HepG2 (cell line): ENCODE measurements around the gene PBX1. TPM values are rescaled to one million over a fixed set of nuclear protein-coding genes. Genes with fewer than 3 reads are reported as not detected.

Experiments used
- ATAC-seq: fragments of 200-7000 bp; cut with Tn5 transposase; 3 replicates; pipeline ENCODE4 v1.9.1; 2020; ENCODE audit warnings: mild to moderate bottlenecking, moderate library complexity
- BruUV-seq: library from RNA; stranded (reverse); fragments of 400-500 nt; replicated peaks from 2 replicates; lab custom pipeline; 2021; lab: Mats Ljungman, UMichigan
- CTCF ChIA-PET: fragments of 300-600 bp; formaldehyde crosslinking; extraction: SDS; loops from one replicate; lab custom pipeline; 2021; ENCODE audit warnings: low total read pairs, inconsistent platforms, low intra/inter-chr PET ratio; lab: Yijun Ruan, JAX
- POLR2A ChIA-PET: fragments of 350-600 bp; sonication (Branson Sonifier 250); formaldehyde crosslinking; loops from one replicate; lab custom pipeline; 2020; ENCODE audit warnings: antibody characterized with exemption, inconsistent platforms; lab: Yijun Ruan, JAX
- DNase-seq: peaks from one replicate; pipeline ENCODE4 v3.0.0-alpha.2; 2015; ENCODE audit warnings: low spot score
- FAIRE-seq: peaks from 3 replicates; lab custom pipeline; 2011; peaks lifted over from hg19 to GRCh38; lab: Jason Lieb, UNC
- H2AFZ ChIP-seq: one replicate; pipeline ENCODE4 v1.6.1; 2011; ENCODE audit warnings: low read length, inconsistent platforms
- H3K27ac ChIP-seq: fragments of 300-600 bp; 3 replicates; pipeline ENCODE4 v1.8.0; 2011; ENCODE audit warnings: mixed run types, mild to moderate bottlenecking, mixed read lengths, low read length, inconsistent platforms; ENCODE audit not compliant: insufficient read depth; ENCODE audit errors: extremely low read length
- H3K27me3 ChIP-seq, 2 experiments: fragments of 200-600 bp in 1 of 2; 2 replicates in 1 of 2; 3 replicates in 1 of 2; pipeline versions ENCODE4 v1.6.0 to v1.8.0; 2011; ENCODE audit warnings: low read length in 2 of 2, mild to moderate bottlenecking in 2 of 2, moderate library complexity in 2 of 2, inconsistent platforms in 1 of 2; ENCODE audit not compliant: insufficient read depth in 2 of 2, control insufficient read depth in 1 of 2
- H3K36me3 ChIP-seq, 2 experiments: fragments of 200-600 bp in 1 of 2; replicated peaks in 1 of 2; 2 replicates in 1 of 2; 3 replicates in 1 of 2; pipeline versions ENCODE4 v1.5.1 to v1.8.0; 2011; ENCODE audit warnings: low read length in 2 of 2, inconsistent platforms in 1 of 2; ENCODE audit not compliant: insufficient read depth in 2 of 2, control insufficient read depth in 1 of 2
- H3K4me1 ChIP-seq: 2 replicates; pipeline ENCODE4 v1.5.1; 2012; ENCODE audit warnings: low read length, inconsistent platforms; ENCODE audit not compliant: insufficient read depth
- H3K4me2 ChIP-seq: 2 replicates; pipeline ENCODE4 v1.6.0; 2011; ENCODE audit warnings: low read depth, low read length, inconsistent platforms
- H3K4me3 ChIP-seq, 3 experiments: fragments of 200-600 bp in 1 of 3; sonication (generic), shearing (Covaris generic) in 1 of 3; replicated peaks in 1 of 3; 2 replicates each; pipeline ENCODE4 v1.5.1; 2011 to 2016; ENCODE audit warnings: low read length in 3 of 3, inconsistent platforms in 2 of 3, low read depth in 2 of 3, mild to moderate bottlenecking in 2 of 3, control low read depth in 1 of 3, mixed read lengths in 1 of 3; ENCODE audit not compliant: insufficient read depth in 1 of 3
- H3K79me2 ChIP-seq: one replicate; pipeline ENCODE4 v1.6.1; 2011; ENCODE audit warnings: low read length, inconsistent platforms; ENCODE audit not compliant: insufficient read depth
- H3K9ac ChIP-seq: 2 replicates; pipeline ENCODE4 v1.6.0; 2011; ENCODE audit warnings: mild to moderate bottlenecking, low read depth, low read length, inconsistent platforms; ENCODE audit not compliant: insufficient read depth
- H3K9me3 ChIP-seq: 2 replicates; pipeline ENCODE4 v1.5.1; 2012; ENCODE audit warnings: mild to moderate bottlenecking, low read length
- H4K20me1 ChIP-seq: 2 replicates; pipeline ENCODE4 v1.6.0; 2011; ENCODE audit warnings: inconsistent platforms, mild to moderate bottlenecking, low read length, moderate library complexity; ENCODE audit not compliant: insufficient read depth
- FOXC1 ChIP-seq: sonication (generic); formaldehyde crosslinking; IDR thresholded peaks from 2 replicates; pipeline ENCODE4 v1.8.0; 2022; ENCODE audit warnings: mild to moderate bottlenecking, missing genetic modification reagents, borderline replicate concordance
- HDAC1 ChIP-seq: sonication (generic); formaldehyde crosslinking; IDR thresholded peaks from 2 replicates; pipeline ENCODE4 v1.5.1; 2020; ENCODE audit warnings: mild to moderate bottlenecking, missing genetic modification reagents
- KAT8 ChIP-seq: IDR thresholded peaks from 2 replicates; pipeline ENCODE4 v1.6.1; 2016; ENCODE audit warnings: missing genetic modification reagents, missing compliant biosample characterization
- KDM4B ChIP-seq: sonication (generic); formaldehyde crosslinking; IDR thresholded peaks from 2 replicates; pipeline ENCODE4 v1.4.0; 2020; ENCODE audit warnings: missing genetic modification reagents
- PRDM15 ChIP-seq: sonication (generic); formaldehyde crosslinking; IDR thresholded peaks from 2 replicates; pipeline ENCODE4 v1.4.0; 2020; ENCODE audit warnings: missing genetic modification reagents
- REST ChIP-seq, 2 experiments: IDR thresholded peaks; 2 replicates each; pipeline ENCODE4 v1.6.1; 2011 to 2012; ENCODE audit warnings: low read length in 2 of 2, borderline replicate concordance in 1 of 2, low read depth in 1 of 2, mild to moderate bottlenecking in 1 of 2, moderate library complexity in 1 of 2
- SP1 ChIP-seq, 2 experiments: fragments of 450-650 bp in 1 of 2; sonication (generic) in 1 of 2; formaldehyde crosslinking in 1 of 2; IDR thresholded peaks; 2 replicates each; pipeline versions ENCODE4 v1.4.0 to v1.6.1; 2016 to 2020; ENCODE audit warnings: missing genetic modification reagents in 1 of 2
- ZFP37 ChIP-seq: sonication (generic); formaldehyde crosslinking; IDR thresholded peaks from 2 replicates; pipeline ENCODE4 v1.4.0; 2020; ENCODE audit warnings: missing genetic modification reagents, borderline replicate concordance
- ZMYM3 ChIP-seq: sonication (generic); formaldehyde crosslinking; IDR thresholded peaks from 2 replicates; pipeline ENCODE4 v1.5.1; 2020; ENCODE audit warnings: mild to moderate bottlenecking, missing genetic modification reagents
- ZNF12 ChIP-seq: sonication (generic); formaldehyde crosslinking; IDR thresholded peaks from 2 replicates; pipeline ENCODE4 v1.5.0; 2020; ENCODE audit warnings: missing genetic modification reagents
- ZNF225 ChIP-seq: sonication (generic); formaldehyde crosslinking; IDR thresholded peaks from 2 replicates; pipeline ENCODE4 v1.4.0; 2020; ENCODE audit warnings: mild to moderate bottlenecking, missing genetic modification reagents
- ZNF382 ChIP-seq: sonication (generic); formaldehyde crosslinking; IDR thresholded peaks from 2 replicates; pipeline ENCODE4 v1.5.0; 2020; ENCODE audit warnings: missing genetic modification reagents, mild to moderate bottlenecking, borderline replicate concordance
- WGBS: methylation state at CpG from one replicate; pipeline ENCODE4 v1.1.6; 2017; ENCODE audit warnings: low lambda C conversion rate; 5-methylcytosine and 5-hydroxymethylcytosine counted together
- in situ Hi-C: cut with HindIII; loops from 2 replicates; pipeline ENCODE4 v1.10.0; 2017; ENCODE audit warnings: low pct_unique_long_range_greater_than_20kb; ENCODE audit not compliant: extremely low pct_ligation_motif_present
- intact Hi-C: fragments of 100-400 bp; cut with micrococcal nuclease; formaldehyde crosslinking; loops from one replicate; pipeline ENCODE4 v1.10.0; 2022; ENCODE audit not compliant: unreplicated experiment
- polyA plus RNA-seq, 8 experiments: library from polyadenylated mRNA; depleted of rRNA in 3 of 8; stranded (reverse) in 7 of 8; unstranded in 1 of 8; fragments of >200 nt; fragmentation: Illumina TruSeq in 4 of 8; extraction: Trizol in 4 of 8; gene quantifications; 2 replicates each; pipeline versions ENCODE4 v1.2.1 to v1.2.3, GENCODE V29; 2011 to 2016; ENCODE audit warnings: low read depth in 4 of 8, missing spikeins in 1 of 8, mixed read lengths in 1 of 8; ENCODE audit not compliant: insufficient read depth in 1 of 8
- total RNA-seq, 5 experiments: library from RNA; depleted of rRNA; stranded (reverse); fragments of >200 nt; fragmentation: Illumina TruSeq; extraction: Trizol; gene quantifications; 2 replicates each; pipeline ENCODE4 v1.2.3, GENCODE V29; 2016; ENCODE audit warnings: low read depth in 1 of 5

Gene PBX1
- total and polyA plus RNA-seq, 2 of the 13 experiments (the other 11 are each of a cell fraction or from before 2014, with no cell fraction given) = 0.24 TPM; not detected in 1

GRCh38 chr1:164608651-164609057 lies 49.7 kb downstream of the PBX1 start:
- ChIA-PET POLR2A (no interaction called here), CTCF (no interaction called here)
- DNase-seq = no peak
- Histone ChIP-seq H3K79me2 (no peaks in the 10 kb centered on the region), H3K27ac (no peak overlapping the region), H3K4me3 (no peak overlapping the region), H3K36me3 (no peaks in the 10 kb centered on the region), H3K4me2 (no peak overlapping the region), H2AFZ (no peak overlapping the region), H4K20me1 (no peaks in the 10 kb centered on the region), H3K27me3 (no peaks in the 10 kb centered on the region), H3K9ac (no peak overlapping the region), H3K4me1 (peaks cover 32% of the 10 kb centered on the region), H3K9me3 (no peaks in the 10 kb centered on the region)
- ATAC-seq = no peak
- FAIRE-seq = no peak
- BruUV-seq = no TSS peak
- intact Hi-C loops (no loop called here), in situ Hi-C loops (no loop called here)
- TF ChIP-seq ZFP37 (no peak), ZNF382 (CRISPR knock-in tag) (no peak), KAT8 (CRISPR knock-in tag) (no peak), SP1 (IDR thresholded peaks at IDR 0.05) (no peak), SP1 (CRISPR knock-in tag; IDR thresholded peaks at IDR 0.05) (no peak)

GRCh38 chr1:164609089-164609488 lies 50.1 kb downstream of the PBX1 start:
- no peaks in the 10 kb centered on the region for H4K20me1 ChIP-seq
- H2AFZ ChIP-seq = no peak overlapping the region
- intact Hi-C loops (no loop called here), in situ Hi-C loops (no loop called here)
- no peak overlapping the region for H3K4me2 ChIP-seq
- no peaks in the 10 kb centered on the region for H3K27me3 ChIP-seq
- ATAC-seq (no peak), FAIRE-seq (no peak), DNase-seq (no peak)
- peaks cover 32% of the 10 kb centered on the region for H3K4me1 ChIP-seq
- no peaks in the 10 kb centered on the region for H3K79me2 ChIP-seq
- no peak overlapping the region for H3K9ac ChIP-seq
- H3K36me3 ChIP-seq = no peaks in the 10 kb centered on the region
- no peak overlapping the region for H3K27ac ChIP-seq
- H3K4me3 ChIP-seq = no peak overlapping the region
- WGBS = 42% methylated on average over 3 of the region's 3 CpGs
- ChIA-PET CTCF (no interaction called here), POLR2A (no interaction called here)
- no TSS peak for BruUV-seq
- no peaks in the 10 kb centered on the region for H3K9me3 ChIP-seq
- TF ChIP-seq FOXC1 (CRISPR knock-in tag) (no peak), ZMYM3 (CRISPR knock-in tag) (no peak), ZNF225 (CRISPR knock-in tag) (no peak), KDM4B (CRISPR knock-in tag) (no peak), PRDM15 (CRISPR knock-in tag) (no peak), ZNF12 (CRISPR knock-in tag) (no peak), HDAC1 (CRISPR knock-in tag) (no peak), REST (IDR thresholded peaks at IDR 0.05; ENCODE audit: borderline replicate concordance in 1 of 2, low read depth in 1 of 2, low read length in 2 of 2) (no peak)
